ENCODE data around the gene NHSL2. TPM values are rescaled to one million over a fixed set of nuclear protein-coding genes. Genes with fewer than 3 reads are reported as not detected.

NHSL2 gene
- total and polyA plus RNA-seq, 4 donors = 1.4 to 9.9 (median 4.7) TPM

DNA sequence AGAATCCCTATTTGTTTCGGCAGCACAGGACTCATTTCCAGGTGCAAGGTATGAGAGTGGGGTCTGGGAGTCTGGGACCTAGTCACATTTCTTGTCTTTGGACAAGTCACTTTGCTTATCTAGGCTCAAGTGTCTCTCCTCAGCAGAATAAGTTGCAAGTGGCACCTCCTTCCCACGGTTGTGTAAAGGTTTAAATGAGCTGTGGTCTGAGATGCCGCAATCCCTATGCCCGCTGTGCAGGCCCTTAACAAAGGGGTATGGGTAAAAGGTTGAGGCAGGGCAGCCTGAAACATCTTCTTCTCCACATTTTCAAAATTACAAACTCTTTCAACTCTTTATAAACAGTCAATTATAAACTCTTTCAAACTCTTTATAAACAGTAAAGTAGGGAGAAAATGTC, 127.4 kb downstream of the NHSL2 start:
- DNase-seq (no peak), ATAC-seq (ENCODE audit: insufficient read depth, low FRiP score) (peak; percentile 34)
- no peaks in the 10 kb centered on the region for H3K36me3 ChIP-seq (ENCODE audit: control insufficient read depth in 4 of 4, insufficient read depth in 4 of 4, low read length in 4 of 4)
- 45 to 66% methylated on average over 4 of the region's 4 CpGs for WGBS, 2 donors
- H3K4me1 ChIP-seq (ENCODE audit: control insufficient read depth in 5 of 5, insufficient read depth in 5 of 5, low read length in 5 of 5) = peaks cover 0 to 36% (median 12%) of the 10 kb centered on the region in 5 donors
- TF ChIP-seq, protein P1, sequence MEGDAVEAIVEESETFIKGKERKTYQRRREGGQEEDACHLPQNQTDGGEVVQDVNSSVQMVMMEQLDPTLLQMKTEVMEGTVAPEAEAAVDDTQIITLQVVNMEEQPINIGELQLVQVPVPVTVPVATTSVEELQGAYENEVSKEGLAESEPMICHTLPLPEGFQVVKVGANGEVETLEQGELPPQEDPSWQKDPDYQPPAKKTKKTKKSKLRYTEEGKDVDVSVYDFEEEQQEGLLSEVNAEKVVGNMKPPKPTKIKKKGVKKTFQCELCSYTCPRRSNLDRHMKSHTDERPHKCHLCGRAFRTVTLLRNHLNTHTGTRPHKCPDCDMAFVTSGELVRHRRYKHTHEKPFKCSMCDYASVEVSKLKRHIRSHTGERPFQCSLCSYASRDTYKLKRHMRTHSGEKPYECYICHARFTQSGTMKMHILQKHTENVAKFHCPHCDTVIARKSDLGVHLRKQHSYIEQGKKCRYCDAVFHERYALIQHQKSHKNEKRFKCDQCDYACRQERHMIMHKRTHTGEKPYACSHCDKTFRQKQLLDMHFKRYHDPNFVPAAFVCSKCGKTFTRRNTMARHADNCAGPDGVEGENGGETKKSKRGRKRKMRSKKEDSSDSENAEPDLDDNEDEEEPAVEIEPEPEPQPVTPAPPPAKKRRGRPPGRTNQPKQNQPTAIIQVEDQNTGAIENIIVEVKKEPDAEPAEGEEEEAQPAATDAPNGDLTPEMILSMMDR (IDR thresholded peaks at IDR 0.05; ENCODE audit: control extremely low read depth, extremely low read depth) = no peak
- no peak overlapping the region for H3K27ac ChIP-seq (ENCODE audit: low read depth in 1 of 2, low read length in 1 of 2)
- H3K9me3 ChIP-seq (ENCODE audit: control insufficient read depth in 4 of 4, insufficient read depth in 3 of 4, low read length in 3 of 4) = peaks cover 0 to 8% (median 1%) of the 10 kb centered on the region in 4 donors
- H3K27me3 ChIP-seq (ENCODE audit: control insufficient read depth in 3 of 3, insufficient read depth in 3 of 3, low read length in 2 of 3) = peaks cover 0 to 3% (median 0%) of the 10 kb centered on the region in 3 donors
- H3K4me3 ChIP-seq = no peak overlapping the region
- no peak overlapping the region for H3K9ac ChIP-seq (ENCODE audit: insufficient read depth in 1 of 2, low read length in 2 of 2)

- Histone ChIP-seq H3K9ac (ENCODE audit: insufficient read depth in 1 of 2, low read length in 2 of 2) (no peak overlapping the region), H3K4me1 (ENCODE audit: control insufficient read depth in 5 of 5, insufficient read depth in 5 of 5, low read length in 5 of 5) (peaks cover 0 to 36% (median 12%) of the 10 kb centered on the region in 5 donors), H3K27ac (ENCODE audit: low read depth in 1 of 2, low read length in 1 of 2) (no peak overlapping the region), H3K36me3 (ENCODE audit: control insufficient read depth in 4 of 4, insufficient read depth in 4 of 4, low read length in 4 of 4) (no peaks in the 10 kb centered on the region), H3K4me3 (no peak overlapping the region), H3K9me3 (ENCODE audit: control insufficient read depth in 4 of 4, insufficient read depth in 3 of 4, low read length in 3 of 4) (peaks cover 0 to 8% (median 1%) of the 10 kb centered on the region in 4 donors), H3K27me3 (ENCODE audit: control insufficient read depth in 3 of 3, insufficient read depth in 3 of 3, low read length in 2 of 3) (peaks cover 0 to 3% (median 0%) of the 10 kb centered on the region in 3 donors)
- DNase-seq (no peak), ATAC-seq (ENCODE audit: insufficient read depth, low FRiP score) (no peak)
- TF ChIP-seq, protein P1 (IDR thresholded peaks at IDR 0.05; ENCODE audit: control extremely low read depth, extremely low read depth) = no peak
- 64 to 95% methylated on average over 2 of the region's 2 CpGs for WGBS, 2 donors
These were observed 128.2 kb downstream of the NHSL2 start for GRCh38 chrX:72038868-72039267.

DNA sequence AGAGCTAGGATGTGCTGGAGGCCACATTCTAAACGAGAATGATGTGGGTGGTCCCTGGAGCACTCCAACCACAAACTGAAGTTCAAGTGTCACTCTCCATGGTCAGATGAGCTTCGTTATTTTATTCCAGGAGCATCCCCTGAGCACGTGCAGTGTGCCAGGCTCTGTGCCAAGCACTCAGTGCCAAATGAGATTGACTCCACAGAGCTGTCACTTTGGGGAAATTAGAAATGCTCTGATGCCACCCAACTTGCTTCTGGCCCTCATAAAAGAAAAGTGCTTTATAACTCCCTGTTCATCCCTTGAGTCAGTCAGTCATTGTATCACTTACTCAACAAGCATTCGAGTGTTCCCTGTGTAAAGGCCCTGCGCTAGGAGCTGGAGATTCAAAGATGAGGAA, 129.9 kb downstream of the NHSL2 start:
- no peak overlapping the region for H3K27ac ChIP-seq (ENCODE audit: low read depth in 1 of 2, low read length in 1 of 2)
- no peaks in the 10 kb centered on the region for H3K36me3 ChIP-seq (ENCODE audit: control insufficient read depth in 4 of 4, insufficient read depth in 4 of 4, low read length in 4 of 4)
- DNase-seq = peak; percentile 12 to 39 (median 38)
- peaks cover 0 to 3% (median 0%) of the 10 kb centered on the region in 3 donors for H3K27me3 ChIP-seq (ENCODE audit: control insufficient read depth in 3 of 3, insufficient read depth in 3 of 3, low read length in 2 of 3)
- H3K9me3 ChIP-seq (ENCODE audit: control insufficient read depth in 4 of 4, insufficient read depth in 3 of 4, low read length in 3 of 4) = peaks cover 0 to 8% (median 1%) of the 10 kb centered on the region in 4 donors
- 61 to 84% methylated on average over 5 of the region's 5 CpGs for WGBS, 2 donors
- no peak for ATAC-seq (ENCODE audit: insufficient read depth, low FRiP score)
- H3K9ac ChIP-seq (ENCODE audit: insufficient read depth in 1 of 2, low read length in 2 of 2) = no peak overlapping the region
- H3K4me3 ChIP-seq = no peak overlapping the region
- peaks cover 0 to 40% (median 12%) of the 10 kb centered on the region in 5 donors for H3K4me1 ChIP-seq (ENCODE audit: control insufficient read depth in 5 of 5, insufficient read depth in 5 of 5, low read length in 5 of 5)
- TF ChIP-seq, protein P1 (IDR thresholded peaks at IDR 0.05; ENCODE audit: control extremely low read depth, extremely low read depth) = no peak

- TF ChIP-seq, protein P1 (IDR thresholded peaks at IDR 0.05; ENCODE audit: control extremely low read depth, extremely low read depth) = no peak
- no peak overlapping the region for H3K9ac ChIP-seq (ENCODE audit: insufficient read depth in 1 of 2, low read length in 2 of 2)
- no peak overlapping the region for H3K27ac ChIP-seq (ENCODE audit: low read depth in 1 of 2, low read length in 1 of 2)
- DNase-seq (peak; percentile 12 to 63 (median 47)), ATAC-seq (ENCODE audit: insufficient read depth, low FRiP score) (no peak)
- H3K27me3 ChIP-seq (ENCODE audit: control insufficient read depth in 3 of 3, insufficient read depth in 3 of 3, low read length in 2 of 3) = peaks cover 0 to 5% (median 0%) of the 10 kb centered on the region in 3 donors
- WGBS, 2 donors = 77 to 88% methylated on average over 6 of the region's 6 CpGs
- no peaks in the 10 kb centered on the region for H3K36me3 ChIP-seq (ENCODE audit: control insufficient read depth in 4 of 4, insufficient read depth in 4 of 4, low read length in 4 of 4)
- H3K4me1 ChIP-seq (ENCODE audit: control insufficient read depth in 5 of 5, insufficient read depth in 5 of 5, low read length in 5 of 5) = peaks cover 2 to 40% (median 12%) of the 10 kb centered on the region in 5 donors
- peaks cover 0 to 5% (median 0%) of the 10 kb centered on the region in 4 donors for H3K9me3 ChIP-seq (ENCODE audit: control insufficient read depth in 4 of 4, insufficient read depth in 3 of 4, low read length in 3 of 4)
- H3K4me3 ChIP-seq = no peak overlapping the region
These were observed 130.5 kb downstream of the NHSL2 start for GRCh38 chrX:72041176-72041575.
